ENCODE measurements around the gene PTCHD1. TPM values are rescaled to one million over a fixed set of nuclear protein-coding genes. Genes with fewer than 3 reads are reported as not detected.

The PTCHD1 gene
- total RNA-seq, 1 experiment from 2014 or later = 4.2 TPM

- TF ChIP-seq GRHL2 (CRISPR knock-in tag; IDR thresholded peaks at IDR 0.05; ENCODE audit: insufficient replicate concordance, severe bottlenecking) = no peak
- TF ChIP-seq, protein P1, sequence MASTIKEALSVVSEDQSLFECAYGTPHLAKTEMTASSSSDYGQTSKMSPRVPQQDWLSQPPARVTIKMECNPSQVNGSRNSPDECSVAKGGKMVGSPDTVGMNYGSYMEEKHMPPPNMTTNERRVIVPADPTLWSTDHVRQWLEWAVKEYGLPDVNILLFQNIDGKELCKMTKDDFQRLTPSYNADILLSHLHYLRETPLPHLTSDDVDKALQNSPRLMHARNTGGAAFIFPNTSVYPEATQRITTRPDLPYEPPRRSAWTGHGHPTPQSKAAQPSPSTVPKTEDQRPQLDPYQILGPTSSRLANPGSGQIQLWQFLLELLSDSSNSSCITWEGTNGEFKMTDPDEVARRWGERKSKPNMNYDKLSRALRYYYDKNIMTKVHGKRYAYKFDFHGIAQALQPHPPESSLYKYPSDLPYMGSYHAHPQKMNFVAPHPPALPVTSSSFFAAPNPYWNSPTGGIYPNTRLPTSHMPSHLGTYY (CRISPR knock-in tag; IDR thresholded peaks at IDR 0.05) = no peak
- no peak for TF ChIP-seq USF1 (CRISPR knock-in tag; IDR thresholded peaks at IDR 0.05)
- no peak for TF ChIP-seq ETV6 (CRISPR knock-in tag; IDR thresholded peaks at IDR 0.05)
- no peak for TF ChIP-seq ZNF121 (CRISPR knock-in tag; IDR thresholded peaks at IDR 0.05)
- TF ChIP-seq TCF7 (CRISPR knock-in tag; IDR thresholded peaks at IDR 0.05; ENCODE audit: low read depth) = no peak
- no peak for TF ChIP-seq CREM (CRISPR knock-in tag; IDR thresholded peaks at IDR 0.05)
- TF ChIP-seq, protein P2, sequence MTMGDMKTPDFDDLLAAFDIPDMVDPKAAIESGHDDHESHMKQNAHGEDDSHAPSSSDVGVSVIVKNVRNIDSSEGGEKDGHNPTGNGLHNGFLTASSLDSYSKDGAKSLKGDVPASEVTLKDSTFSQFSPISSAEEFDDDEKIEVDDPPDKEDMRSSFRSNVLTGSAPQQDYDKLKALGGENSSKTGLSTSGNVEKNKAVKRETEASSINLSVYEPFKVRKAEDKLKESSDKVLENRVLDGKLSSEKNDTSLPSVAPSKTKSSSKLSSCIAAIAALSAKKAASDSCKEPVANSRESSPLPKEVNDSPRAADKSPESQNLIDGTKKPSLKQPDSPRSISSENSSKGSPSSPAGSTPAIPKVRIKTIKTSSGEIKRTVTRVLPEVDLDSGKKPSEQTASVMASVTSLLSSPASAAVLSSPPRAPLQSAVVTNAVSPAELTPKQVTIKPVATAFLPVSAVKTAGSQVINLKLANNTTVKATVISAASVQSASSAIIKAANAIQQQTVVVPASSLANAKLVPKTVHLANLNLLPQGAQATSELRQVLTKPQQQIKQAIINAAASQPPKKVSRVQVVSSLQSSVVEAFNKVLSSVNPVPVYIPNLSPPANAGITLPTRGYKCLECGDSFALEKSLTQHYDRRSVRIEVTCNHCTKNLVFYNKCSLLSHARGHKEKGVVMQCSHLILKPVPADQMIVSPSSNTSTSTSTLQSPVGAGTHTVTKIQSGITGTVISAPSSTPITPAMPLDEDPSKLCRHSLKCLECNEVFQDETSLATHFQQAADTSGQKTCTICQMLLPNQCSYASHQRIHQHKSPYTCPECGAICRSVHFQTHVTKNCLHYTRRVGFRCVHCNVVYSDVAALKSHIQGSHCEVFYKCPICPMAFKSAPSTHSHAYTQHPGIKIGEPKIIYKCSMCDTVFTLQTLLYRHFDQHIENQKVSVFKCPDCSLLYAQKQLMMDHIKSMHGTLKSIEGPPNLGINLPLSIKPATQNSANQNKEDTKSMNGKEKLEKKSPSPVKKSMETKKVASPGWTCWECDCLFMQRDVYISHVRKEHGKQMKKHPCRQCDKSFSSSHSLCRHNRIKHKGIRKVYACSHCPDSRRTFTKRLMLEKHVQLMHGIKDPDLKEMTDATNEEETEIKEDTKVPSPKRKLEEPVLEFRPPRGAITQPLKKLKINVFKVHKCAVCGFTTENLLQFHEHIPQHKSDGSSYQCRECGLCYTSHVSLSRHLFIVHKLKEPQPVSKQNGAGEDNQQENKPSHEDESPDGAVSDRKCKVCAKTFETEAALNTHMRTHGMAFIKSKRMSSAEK (CRISPR knock-in tag; IDR thresholded peaks at IDR 0.05; ENCODE audit: borderline replicate concordance) = no peak
- no peak for TF ChIP-seq MLX (CRISPR knock-in tag; IDR thresholded peaks at IDR 0.05)
- TF ChIP-seq, protein P3, sequence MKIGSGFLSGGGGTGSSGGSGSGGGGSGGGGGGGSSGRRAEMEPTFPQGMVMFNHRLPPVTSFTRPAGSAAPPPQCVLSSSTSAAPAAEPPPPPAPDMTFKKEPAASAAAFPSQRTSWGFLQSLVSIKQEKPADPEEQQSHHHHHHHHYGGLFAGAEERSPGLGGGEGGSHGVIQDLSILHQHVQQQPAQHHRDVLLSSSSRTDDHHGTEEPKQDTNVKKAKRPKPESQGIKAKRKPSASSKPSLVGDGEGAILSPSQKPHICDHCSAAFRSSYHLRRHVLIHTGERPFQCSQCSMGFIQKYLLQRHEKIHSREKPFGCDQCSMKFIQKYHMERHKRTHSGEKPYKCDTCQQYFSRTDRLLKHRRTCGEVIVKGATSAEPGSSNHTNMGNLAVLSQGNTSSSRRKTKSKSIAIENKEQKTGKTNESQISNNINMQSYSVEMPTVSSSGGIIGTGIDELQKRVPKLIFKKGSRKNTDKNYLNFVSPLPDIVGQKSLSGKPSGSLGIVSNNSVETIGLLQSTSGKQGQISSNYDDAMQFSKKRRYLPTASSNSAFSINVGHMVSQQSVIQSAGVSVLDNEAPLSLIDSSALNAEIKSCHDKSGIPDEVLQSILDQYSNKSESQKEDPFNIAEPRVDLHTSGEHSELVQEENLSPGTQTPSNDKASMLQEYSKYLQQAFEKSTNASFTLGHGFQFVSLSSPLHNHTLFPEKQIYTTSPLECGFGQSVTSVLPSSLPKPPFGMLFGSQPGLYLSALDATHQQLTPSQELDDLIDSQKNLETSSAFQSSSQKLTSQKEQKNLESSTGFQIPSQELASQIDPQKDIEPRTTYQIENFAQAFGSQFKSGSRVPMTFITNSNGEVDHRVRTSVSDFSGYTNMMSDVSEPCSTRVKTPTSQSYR (CRISPR knock-in tag; IDR thresholded peaks at IDR 0.05) = no peak
- TF ChIP-seq, protein P4, sequence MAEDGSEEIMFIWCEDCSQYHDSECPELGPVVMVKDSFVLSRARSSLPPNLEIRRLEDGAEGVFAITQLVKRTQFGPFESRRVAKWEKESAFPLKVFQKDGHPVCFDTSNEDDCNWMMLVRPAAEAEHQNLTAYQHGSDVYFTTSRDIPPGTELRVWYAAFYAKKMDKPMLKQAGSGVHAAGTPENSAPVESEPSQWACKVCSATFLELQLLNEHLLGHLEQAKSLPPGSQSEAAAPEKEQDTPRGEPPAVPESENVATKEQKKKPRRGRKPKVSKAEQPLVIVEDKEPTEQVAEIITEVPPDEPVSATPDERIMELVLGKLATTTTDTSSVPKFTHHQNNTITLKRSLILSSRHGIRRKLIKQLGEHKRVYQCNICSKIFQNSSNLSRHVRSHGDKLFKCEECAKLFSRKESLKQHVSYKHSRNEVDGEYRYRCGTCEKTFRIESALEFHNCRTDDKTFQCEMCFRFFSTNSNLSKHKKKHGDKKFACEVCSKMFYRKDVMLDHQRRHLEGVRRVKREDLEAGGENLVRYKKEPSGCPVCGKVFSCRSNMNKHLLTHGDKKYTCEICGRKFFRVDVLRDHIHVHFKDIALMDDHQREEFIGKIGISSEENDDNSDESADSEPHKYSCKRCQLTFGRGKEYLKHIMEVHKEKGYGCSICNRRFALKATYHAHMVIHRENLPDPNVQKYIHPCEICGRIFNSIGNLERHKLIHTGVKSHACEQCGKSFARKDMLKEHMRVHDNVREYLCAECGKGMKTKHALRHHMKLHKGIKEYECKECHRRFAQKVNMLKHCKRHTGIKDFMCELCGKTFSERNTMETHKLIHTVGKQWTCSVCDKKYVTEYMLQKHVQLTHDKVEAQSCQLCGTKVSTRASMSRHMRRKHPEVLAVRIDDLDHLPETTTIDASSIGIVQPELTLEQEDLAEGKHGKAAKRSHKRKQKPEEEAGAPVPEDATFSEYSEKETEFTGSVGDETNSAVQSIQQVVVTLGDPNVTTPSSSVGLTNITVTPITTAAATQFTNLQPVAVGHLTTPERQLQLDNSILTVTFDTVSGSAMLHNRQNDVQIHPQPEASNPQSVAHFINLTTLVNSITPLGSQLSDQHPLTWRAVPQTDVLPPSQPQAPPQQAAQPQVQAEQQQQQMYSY (CRISPR knock-in tag; IDR thresholded peaks at IDR 0.05) = no peak
- TF ChIP-seq RELA (CRISPR knock-in tag; IDR thresholded peaks at IDR 0.05; ENCODE audit: borderline replicate concordance) = no peak
- TF ChIP-seq ZNF232 (CRISPR knock-in tag; IDR thresholded peaks at IDR 0.05) = no peak
- TF ChIP-seq MYBL2 (CRISPR knock-in tag; IDR thresholded peaks at IDR 0.05) = no peak
- TF ChIP-seq RORB (CRISPR knock-in tag; IDR thresholded peaks at IDR 0.05) = no peak
- TF ChIP-seq ZNF263 (CRISPR knock-in tag; IDR thresholded peaks at IDR 0.05; ENCODE audit: low read depth) = no peak
- no peak for TF ChIP-seq ATF6 (CRISPR knock-in tag; IDR thresholded peaks at IDR 0.05)
- TF ChIP-seq OVOL2 (CRISPR knock-in tag; IDR thresholded peaks at IDR 0.05; ENCODE audit: borderline replicate concordance) = no peak
- no peak for TF ChIP-seq ESRRA (CRISPR knock-in tag; IDR thresholded peaks at IDR 0.05; ENCODE audit: borderline replicate concordance)
- TF ChIP-seq NR2C2 (CRISPR knock-in tag; IDR thresholded peaks at IDR 0.05) = no peak
- no peak for DNase-seq (ENCODE audit: low spot score)
- ChIA-PET POLR2A (no interaction called here), CTCF (no interaction called here)
- ATAC-seq = no peak
- H3K4me3 Mint-ChIP-seq = no peak overlapping the region
- H3K9me3 Mint-ChIP-seq = no peaks in the 10 kb centered on the region
- H3K4me1 Mint-ChIP-seq = peaks cover 34% of the 10 kb centered on the region
- H3K36me3 Mint-ChIP-seq = peaks cover 9% of the 10 kb centered on the region
- H3K27me3 Mint-ChIP-seq (ENCODE audit: low read depth) = no peaks in the 10 kb centered on the region
- no peak overlapping the region for H3K27ac Mint-ChIP-seq
Measured at GRCh38 chrX:23383411-23383810, 48.8 kb downstream of the PTCHD1 start.
